IMR-90 (cell line): ENCODE results near the gene CDK14. TPM values are rescaled to one million over a fixed set of nuclear protein-coding genes. Genes with fewer than 3 reads are reported as not detected.

Experiments used
- ATAC-seq: fragments of 200-7000 bp; cut with Tn5 transposase; 2 replicates; pipeline ENCODE4 v1.9.1; 2020; ENCODE audit warnings: low read depth, mild to moderate bottlenecking, moderate library complexity
- BruUV-seq: library from RNA; stranded (reverse); fragments of 400-500 nt; replicated peaks from 2 replicates; lab custom pipeline; 2021; lab: Mats Ljungman, UMichigan
- CTCF ChIA-PET: fragments of 300-600 bp; formaldehyde crosslinking; extraction: SDS; loops from one replicate; lab custom pipeline; 2021; ENCODE audit warnings: antibody characterized with exemption; lab: Yijun Ruan, JAX
- POLR2A ChIA-PET: fragments of 300-600 bp; sonication (Branson Sonifier 250); formaldehyde crosslinking; loops from one replicate; lab custom pipeline; 2022; ENCODE audit warnings: antibody characterized with exemption; ENCODE audit not compliant: unreplicated experiment; lab: Charles Lee
- DNase-seq: peaks from one replicate; pipeline ENCODE4 v3.0.0; 2013
- H2AFZ ChIP-seq: replicated peaks from 2 replicates; pipeline ENCODE3; 2013; ENCODE audit warnings: low read length, mild to moderate bottlenecking; ENCODE audit not compliant: poor library complexity
- H2AK5ac ChIP-seq: 2 replicates; pipeline ENCODE4 v1.6.1; 2013; ENCODE audit warnings: low read depth, low read length, inconsistent platforms
- H2AK9ac ChIP-seq: replicated peaks from 2 replicates; pipeline ENCODE3; 2013; ENCODE audit warnings: mild to moderate bottlenecking, low read depth, low read length, moderate library complexity; ENCODE audit not compliant: poor library complexity
- H2BK120ac ChIP-seq: 2 replicates; pipeline ENCODE4 v1.6.1; 2013; ENCODE audit warnings: low read depth, low read length, inconsistent platforms
- H2BK15ac ChIP-seq: 3 replicates; pipeline ENCODE4 v1.6.1; 2013; ENCODE audit warnings: low read depth, low read length, inconsistent platforms
- H2BK20ac ChIP-seq: 2 replicates; pipeline ENCODE4 v1.6.1; 2013; ENCODE audit warnings: low read depth, mild to moderate bottlenecking, inconsistent platforms, low read length, moderate library complexity
- H2BK5ac ChIP-seq: 2 replicates; pipeline ENCODE4 v1.6.1; 2013; ENCODE audit warnings: mild to moderate bottlenecking, low read depth, low read length, inconsistent platforms; ENCODE audit not compliant: poor library complexity, severe bottlenecking
- H3K14ac ChIP-seq: replicated peaks from 2 replicates; pipeline ENCODE4 v1.6.1; 2013; ENCODE audit warnings: low read depth, low read length, inconsistent platforms
- H3K18ac ChIP-seq: 2 replicates; pipeline ENCODE4 v1.6.1; 2013; ENCODE audit warnings: low read depth, low read length, control low read depth
- H3K23ac ChIP-seq: 2 replicates; pipeline ENCODE4 v1.6.1; 2013; ENCODE audit warnings: low read depth, low read length, inconsistent platforms
- H3K27ac ChIP-seq: 2 replicates; pipeline ENCODE4 v1.5.1; 2013; ENCODE audit warnings: mild to moderate bottlenecking, control low read depth, low read length; ENCODE audit not compliant: insufficient read depth
- H3K27me3 ChIP-seq: 2 replicates; pipeline ENCODE4 v1.6.1; 2013; ENCODE audit warnings: low read length; ENCODE audit not compliant: control insufficient read depth, insufficient read depth
- H3K36me3 ChIP-seq: 2 replicates; pipeline ENCODE4 v1.6.1; 2013; ENCODE audit warnings: low read length, mixed read lengths; ENCODE audit not compliant: control insufficient read depth, insufficient read depth
- H3K4ac ChIP-seq: 2 replicates; pipeline ENCODE4 v1.6.1; 2013; ENCODE audit warnings: low read depth, low read length, inconsistent platforms
- H3K4me1 ChIP-seq: 2 replicates; pipeline ENCODE4 v1.6.1; 2013; ENCODE audit warnings: low read length, mixed read lengths; ENCODE audit not compliant: control insufficient read depth, insufficient read depth
- H3K4me2 ChIP-seq: 2 replicates; pipeline ENCODE4 v1.6.1; 2013; ENCODE audit warnings: low read depth, mild to moderate bottlenecking, control low read depth, low read length, moderate library complexity
- H3K4me3 ChIP-seq: 2 replicates; pipeline ENCODE4 v1.5.1; 2013; ENCODE audit warnings: low read depth, mild to moderate bottlenecking, control low read depth, low read length, moderate library complexity; ENCODE audit not compliant: insufficient read depth
- H3K56ac ChIP-seq: 2 replicates; pipeline ENCODE4 v1.6.1; 2013; ENCODE audit warnings: low read length, inconsistent platforms; ENCODE audit not compliant: insufficient read depth; ENCODE audit errors: extremely low read depth
- H3K79me1 ChIP-seq, 2 experiments: 2 replicates each; pipeline ENCODE4 v1.6.1; 2013; ENCODE audit warnings: low read length in 2 of 2, inconsistent platforms in 1 of 2, low read depth in 1 of 2
- H3K9ac ChIP-seq: 2 replicates; pipeline ENCODE4 v1.6.1; 2013; ENCODE audit warnings: low read depth, low read length, control low read depth
- H3K9me1 ChIP-seq: 2 replicates; pipeline ENCODE4 v1.6.1; 2013; ENCODE audit warnings: low read length, inconsistent platforms; ENCODE audit not compliant: insufficient read depth
- H3K9me3 ChIP-seq: 2 replicates; pipeline ENCODE4 v1.6.1; 2013; ENCODE audit warnings: low read length; ENCODE audit not compliant: control insufficient read depth, insufficient read depth
- H4K20me1 ChIP-seq: 2 replicates; pipeline ENCODE4 v1.6.1; 2013; ENCODE audit warnings: low read length, inconsistent platforms; ENCODE audit not compliant: insufficient read depth
- H4K5ac ChIP-seq: 2 replicates; pipeline ENCODE4 v1.6.1; 2013; ENCODE audit warnings: mild to moderate bottlenecking, low read depth, low read length, control low read depth
- H4K8ac ChIP-seq, 2 experiments: 2 replicates each; pipeline ENCODE4 v1.6.1; 2013; ENCODE audit warnings: low read depth in 2 of 2, low read length in 2 of 2, control low read depth in 1 of 2, inconsistent platforms in 1 of 2
- H4K91ac ChIP-seq: 2 replicates; pipeline ENCODE4 v1.6.1; 2013; ENCODE audit warnings: low read depth, low read length, inconsistent platforms; ENCODE audit not compliant: insufficient read depth
- BHLHE40 ChIP-seq: fragments of 150-350 bp; IDR thresholded peaks from 2 replicates; pipeline ENCODE4 v1.6.1; 2016; ENCODE audit warnings: mild to moderate bottlenecking, low read depth, low read length
- FOS ChIP-seq: fragments of 150-350 bp; IDR thresholded peaks from 2 replicates; pipeline ENCODE4 v1.6.1; 2016; ENCODE audit warnings: low read depth, low read length
- MAFK ChIP-seq: IDR thresholded peaks from 2 replicates; pipeline ENCODE4 v1.6.1; 2012; ENCODE audit warnings: low read depth, low read length, improper control_type of control experiment
- MAZ ChIP-seq: IDR thresholded peaks from 2 replicates; pipeline ENCODE4 v1.6.1; 2012; ENCODE audit warnings: low read depth, mild to moderate bottlenecking, low read length, improper control_type of control experiment, moderate library complexity, borderline replicate concordance
- NFE2L2 ChIP-seq: fragments of 150-350 bp; IDR thresholded peaks from 2 replicates; pipeline ENCODE4 v1.6.1; 2016; ENCODE audit warnings: low read depth, mild to moderate bottlenecking, low read length
- RFX5 ChIP-seq: IDR thresholded peaks from 2 replicates; pipeline ENCODE4 v1.8.0; 2012; ENCODE audit warnings: low read depth, mild to moderate bottlenecking, low read length, moderate library complexity
- SMC3 ChIP-seq: fragments of 150-350 bp; IDR thresholded peaks from 2 replicates; pipeline ENCODE4 v1.6.1; 2016; ENCODE audit warnings: low read depth, mild to moderate bottlenecking, antibody characterized with exemption, low read length, moderate library complexity
- WGBS, 2 experiments: methylation state at CpG; one replicate each; pipeline versions ENCODE4 v1.1.5 to v1.1.7; 2013; ENCODE audit warnings: missing lambda C conversion rate in 2 of 2; ENCODE audit not compliant: insufficient read length in 1 of 2; ENCODE audit errors: extremely low coverage in 2 of 2; 5-methylcytosine and 5-hydroxymethylcytosine counted together
- dilution Hi-C: fragments of 300-500 bp; cut with HindIII; formaldehyde crosslinking; loops from one replicate; pipeline ENCODE4 v1.14.3; 2018; ENCODE audit warnings: low sequenced_read_pairs; ENCODE audit not compliant: unreplicated experiment
- in situ Hi-C: fragments of 300-500 bp; cut with MboI; formaldehyde crosslinking; loops from 3 replicates; pipeline ENCODE4 v1.14.3; 2019; ENCODE audit warnings: low sequenced_read_pairs, inconsistent platforms, mixed read lengths
- intact Hi-C: fragments of 100-400 bp; cut with micrococcal nuclease; formaldehyde crosslinking; loops from 2 replicates; pipeline ENCODE4 v1.10.0; 2022
- polyA plus RNA-seq, 3 experiments: library from polyadenylated mRNA; depleted of rRNA; stranded (reverse); fragments of >200 nt; gene quantifications; 2 replicates each; pipeline ENCODE4 v1.2.3, GENCODE V29; 2012; ENCODE audit warnings: low replicate concordance in 1 of 3
- total RNA-seq: library from RNA; depleted of rRNA; stranded (reverse); fragments of >200 nt; gene quantifications from 2 replicates; pipeline ENCODE4 v1.2.3, GENCODE V29; 2012
- TF ChIP-seq, protein P1 (sequence below): conservative IDR thresholded peaks from 2 replicates; pipeline ENCODE4 v1.5.1; 2012; ENCODE audit warnings: mild to moderate bottlenecking, low read depth, low read length, improper control_type of control experiment

The CDK14 gene
- total and polyA plus RNA-seq, 2 of the 4 experiments (the other 2 are of a cell fraction): 10.1 to 29.6 TPM

DNA sequence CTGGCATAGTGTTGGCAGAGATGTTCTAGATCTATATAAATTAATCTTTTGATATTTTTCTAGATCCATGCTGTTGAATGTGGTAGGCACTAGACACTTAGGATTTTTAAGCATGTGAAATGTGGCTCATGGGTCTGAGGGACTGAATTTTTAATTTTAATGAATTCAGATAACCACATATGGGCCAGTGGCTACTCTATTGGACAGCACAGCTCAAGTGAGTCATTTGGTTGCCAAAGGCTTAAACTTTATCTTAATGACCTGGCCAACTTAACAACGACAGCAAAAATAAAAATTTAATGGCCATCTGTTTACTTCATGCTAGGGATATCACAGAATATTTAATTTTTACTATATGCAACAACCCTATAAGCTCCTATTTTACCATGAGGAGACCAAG lies 61.4 kb downstream of the CDK14 start:
- Histone ChIP-seq H2AFZ (no peak overlapping the region), H3K9me1 (0 out of 2 replicates have a peak, but pooled peaks cover 4% of the 10 kb centered on the region), H3K18ac (no peak overlapping the region), H3K4ac (no peak overlapping the region), H3K27me3 (no peaks in the 10 kb centered on the region), H3K36me3 (no peaks in the 10 kb centered on the region), H3K4me3 (no peak overlapping the region), H3K27ac (no peak overlapping the region), H4K20me1 (0 out of 2 replicates have a peak, but pooled peaks cover 3% of the 10 kb centered on the region), H2BK15ac (no peak overlapping the region), H3K9ac (no peak overlapping the region), H4K91ac (no peak overlapping the region), H3K14ac (no peak overlapping the region), H3K9me3 (no peaks in the 10 kb centered on the region), H3K4me1 (peaks cover 10% of the 10 kb centered on the region), H3K56ac (no peak overlapping the region), H3K23ac (no peak overlapping the region), H2BK5ac (no peak overlapping the region), H4K8ac (no peak overlapping the region), H3K4me2 (no peak overlapping the region), H2BK20ac (no peak overlapping the region), H3K79me1 (peaks cover 31 to 41% of the 10 kb centered on the region in 2 experiments), H2AK9ac (no peak overlapping the region), H4K5ac (no peak overlapping the region), H2AK5ac (no peak overlapping the region), H2BK120ac (no peak overlapping the region)
- CTCF ChIA-PET: interaction anchor here (1.0 kb wide), 1 partner anchor 147 kb away, joined by 3 read pairs; no protein-coding TSS in a partner anchor
- in situ Hi-C loops (no loop called here), intact Hi-C loops (no loop called here), dilution Hi-C loops (no loop called here)
- POLR2A ChIA-PET: interaction anchor here (0.6 kb wide), 1 partner anchor 1275 kb away, joined by 3 read pairs; no protein-coding TSS in a partner anchor
- no TSS peak for BruUV-seq
- DNase-seq (no peak), ATAC-seq (no peak)
- WGBS, 2 experiments: no CpG with 5 or more reads among the region's 1 CpG
- no peak for TF ChIP-seq MAZ
- no peak for TF ChIP-seq RFX5
- TF ChIP-seq MAFK: no peak
- no peak for TF ChIP-seq BHLHE40
- no peak for TF ChIP-seq SMC3
- TF ChIP-seq, protein P1, sequence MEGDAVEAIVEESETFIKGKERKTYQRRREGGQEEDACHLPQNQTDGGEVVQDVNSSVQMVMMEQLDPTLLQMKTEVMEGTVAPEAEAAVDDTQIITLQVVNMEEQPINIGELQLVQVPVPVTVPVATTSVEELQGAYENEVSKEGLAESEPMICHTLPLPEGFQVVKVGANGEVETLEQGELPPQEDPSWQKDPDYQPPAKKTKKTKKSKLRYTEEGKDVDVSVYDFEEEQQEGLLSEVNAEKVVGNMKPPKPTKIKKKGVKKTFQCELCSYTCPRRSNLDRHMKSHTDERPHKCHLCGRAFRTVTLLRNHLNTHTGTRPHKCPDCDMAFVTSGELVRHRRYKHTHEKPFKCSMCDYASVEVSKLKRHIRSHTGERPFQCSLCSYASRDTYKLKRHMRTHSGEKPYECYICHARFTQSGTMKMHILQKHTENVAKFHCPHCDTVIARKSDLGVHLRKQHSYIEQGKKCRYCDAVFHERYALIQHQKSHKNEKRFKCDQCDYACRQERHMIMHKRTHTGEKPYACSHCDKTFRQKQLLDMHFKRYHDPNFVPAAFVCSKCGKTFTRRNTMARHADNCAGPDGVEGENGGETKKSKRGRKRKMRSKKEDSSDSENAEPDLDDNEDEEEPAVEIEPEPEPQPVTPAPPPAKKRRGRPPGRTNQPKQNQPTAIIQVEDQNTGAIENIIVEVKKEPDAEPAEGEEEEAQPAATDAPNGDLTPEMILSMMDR: no peak
- no peak for TF ChIP-seq NFE2L2
- TF ChIP-seq FOS: no peak
